Heart right ventricle (tissue), 16 donors: ENCODE measurements around the gene NOTUM. TPM values are rescaled to one million over a fixed set of nuclear protein-coding genes. Genes with fewer than 3 reads are reported as not detected.

Source experiments
- ATAC-seq, 8 donors: fragments of 200-7000 bp; cut with Tn5 transposase; one replicate each; pipeline ENCODE4 v1.9.1; 2020; ENCODE audit warnings: mild to moderate bottlenecking in 8 of 8, moderate library complexity in 8 of 8, moderate number of reproducible peaks in 1 of 8
- DNase-seq, 2 donors: peaks; one replicate each; pipeline ENCODE4 v3.0.0-alpha.2; 2020
- H3K27ac ChIP-seq, 10 donors: fragments of 200-600 bp; sonication (generic) in 2 of 10; one replicate each; pipeline versions ENCODE4 v1.5.0 to v1.8.0; 2020 to 2022; ENCODE audit warnings: mild to moderate bottlenecking in 3 of 10
- H3K27me3 ChIP-seq, 7 donors: fragments of 200-600 bp; one replicate each; pipeline ENCODE4 v1.8.0; 2021 to 2022; ENCODE audit warnings: mild to moderate bottlenecking in 2 of 7
- H3K36me3 ChIP-seq, 9 donors: fragments of 200-600 bp; sonication (generic) in 1 of 9; one replicate each; pipeline versions ENCODE4 v1.5.0 to v1.8.0; 2020 to 2022; ENCODE audit warnings: mild to moderate bottlenecking in 2 of 9
- H3K4me1 ChIP-seq, 9 donors: fragments of 200-600 bp; sonication (generic) in 1 of 9; one replicate each; pipeline versions ENCODE4 v1.5.0 to v1.8.0; 2020 to 2022; ENCODE audit warnings: mild to moderate bottlenecking in 4 of 9
- H3K4me3 ChIP-seq, 10 donors: fragments of 200-600 bp; sonication (generic) in 2 of 10; one replicate each; pipeline versions ENCODE4 v1.5.0 to v1.8.0; 2020 to 2022; ENCODE audit warnings: mild to moderate bottlenecking in 7 of 10, moderate library complexity in 2 of 10
- H3K9me3 ChIP-seq, 11 donors: fragments of 200-600 bp in 10 of 11; sonication (generic) in 2 of 11; one replicate each; pipeline versions ENCODE4 v1.5.0 to v1.8.0; 2013 to 2022; ENCODE audit warnings: mild to moderate bottlenecking in 2 of 11, control low read depth in 1 of 11, moderate library complexity in 1 of 11
- WGBS, 2 donors: extraction: QIAGEN DNeasy Blood & Tissue Kit; methylation state at CpG; one replicate each; pipeline ENCODE4 v1.1.7; 2013; ENCODE audit warnings: inconsistent platforms in 1 of 2; 5-methylcytosine and 5-hydroxymethylcytosine counted together
- intact Hi-C, 10 donors: fragments of 100-400 bp; cut with DNase I; formaldehyde crosslinking; loops; one replicate each; pipeline versions ENCODE4 v1.11.1 to v1.14.2; 2022
- polyA plus RNA-seq, 2 donors: library from polyadenylated mRNA; stranded (reverse); fragments of 200-250 nt; gene quantifications; one replicate each; pipeline ENCODE4 v1.2.3, GENCODE V29; 2013
- total RNA-seq, 10 donors: library from RNA; stranded (reverse); fragmentation: NEBNext Ultra II Directional in 3 of 10; extraction: Animal tissue kit (Norgen Biotek cat#: 25700) in 3 of 10; gene quantifications; one replicate each; pipeline versions ENCODE4 v1.2.1 to v1.2.4, GENCODE V29; 2021 to 2023
- TF ChIP-seq, protein P1 (sequence below), 9 donors: fragments of 200-600 bp; sonication (generic) in 2 of 9; IDR thresholded peaks; one replicate each; pipeline versions ENCODE4 v1.5.0 to v1.8.0; 2021 to 2022; ENCODE audit warnings: antibody characterized with exemption in 9 of 9, mild to moderate bottlenecking in 5 of 9, moderate library complexity in 1 of 9
- donor health status: Arrhythmogenic right ventricular cardiomyopathy.
- donor health status: ischemic (EF 13 %, LVEDD 7.1; RV severe dilation, severe dysfunction).
- donor health status: healthy with polysubstance abuse.
- donor health status: DM: no; HTN: yes; CAD: no.
- donor health status: DM: no; HTN: no; CAD: no.
- donor health status: ischemic (EF 25% LVEDD 6.9; RV normal size, moderate dysfunction).
- donor health status: ischemic (EF 25% LVEDD 5.7; RV mildly dilated, moderate dysfunction).
- donor health status: healthy.
- donor health status: DM: yes; HTN: yes; CAD: no.
- donor health status: Ischemic cardiomyopathy.
- donor health status: ischemic (EF 35%, LVEDD 5.7; RV mildly dilated, moderate dysfunction).
- donor health status: nonischemic (EF 11% LVEDD 7.7; RV severe dilation, severe dysfunction).
- donor health status: DM: yes; HTN: yes; CAD: no.
- donor health status: PGD.
- donor health status: ischemic (EF 29% LVEDD 5.4; RV normal size, mild dysfunction).
- donor health status: nonischemic (EF 23%, LVEDD 6.1; RV moderate dilation, normal function).

Gene NOTUM
- total and polyA plus RNA-seq, 12 donors: 0.22 to 1.5 (median 0.65) TPM; not detected in 5

DNA sequence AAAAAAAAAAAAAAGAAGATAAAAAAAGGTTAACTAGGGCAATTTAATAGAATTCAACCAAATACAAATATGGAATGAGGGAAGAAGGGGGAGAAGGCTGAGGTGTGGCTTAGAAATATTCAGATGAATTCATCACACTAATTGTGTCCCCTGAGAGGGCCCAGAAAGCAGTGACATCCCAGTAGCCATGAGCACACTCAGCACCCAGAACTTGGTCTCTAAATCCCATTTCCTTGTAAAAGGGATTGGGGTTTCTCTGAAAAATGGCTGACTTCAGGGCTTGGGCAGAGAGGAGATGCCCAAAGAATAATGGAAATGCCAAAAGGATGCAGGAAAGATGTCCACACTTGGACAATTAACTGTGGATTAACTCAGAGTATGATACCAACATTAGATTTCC, 12.4 kb upstream of the NOTUM start:
- intact Hi-C loops: no loop called here
- H3K4me3 ChIP-seq: no peak overlapping the region
- DNase-seq (no peak), ATAC-seq (no peak)
- TF ChIP-seq, protein P1, sequence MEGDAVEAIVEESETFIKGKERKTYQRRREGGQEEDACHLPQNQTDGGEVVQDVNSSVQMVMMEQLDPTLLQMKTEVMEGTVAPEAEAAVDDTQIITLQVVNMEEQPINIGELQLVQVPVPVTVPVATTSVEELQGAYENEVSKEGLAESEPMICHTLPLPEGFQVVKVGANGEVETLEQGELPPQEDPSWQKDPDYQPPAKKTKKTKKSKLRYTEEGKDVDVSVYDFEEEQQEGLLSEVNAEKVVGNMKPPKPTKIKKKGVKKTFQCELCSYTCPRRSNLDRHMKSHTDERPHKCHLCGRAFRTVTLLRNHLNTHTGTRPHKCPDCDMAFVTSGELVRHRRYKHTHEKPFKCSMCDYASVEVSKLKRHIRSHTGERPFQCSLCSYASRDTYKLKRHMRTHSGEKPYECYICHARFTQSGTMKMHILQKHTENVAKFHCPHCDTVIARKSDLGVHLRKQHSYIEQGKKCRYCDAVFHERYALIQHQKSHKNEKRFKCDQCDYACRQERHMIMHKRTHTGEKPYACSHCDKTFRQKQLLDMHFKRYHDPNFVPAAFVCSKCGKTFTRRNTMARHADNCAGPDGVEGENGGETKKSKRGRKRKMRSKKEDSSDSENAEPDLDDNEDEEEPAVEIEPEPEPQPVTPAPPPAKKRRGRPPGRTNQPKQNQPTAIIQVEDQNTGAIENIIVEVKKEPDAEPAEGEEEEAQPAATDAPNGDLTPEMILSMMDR (IDR thresholded peaks at IDR 0.05): no peak
- no peak overlapping the region for H3K27ac ChIP-seq
- H3K36me3 ChIP-seq: no peaks in the 10 kb centered on the region
- peaks cover 0 to 33% (median 6%) of the 10 kb centered on the region in 7 donors for H3K27me3 ChIP-seq
- peaks cover 0 to 10% (median 0%) of the 10 kb centered on the region in 11 donors for H3K9me3 ChIP-seq
- H3K4me1 ChIP-seq: peaks cover under 1 to 19% (median 14%) of the 10 kb centered on the region in 9 donors

DNA sequence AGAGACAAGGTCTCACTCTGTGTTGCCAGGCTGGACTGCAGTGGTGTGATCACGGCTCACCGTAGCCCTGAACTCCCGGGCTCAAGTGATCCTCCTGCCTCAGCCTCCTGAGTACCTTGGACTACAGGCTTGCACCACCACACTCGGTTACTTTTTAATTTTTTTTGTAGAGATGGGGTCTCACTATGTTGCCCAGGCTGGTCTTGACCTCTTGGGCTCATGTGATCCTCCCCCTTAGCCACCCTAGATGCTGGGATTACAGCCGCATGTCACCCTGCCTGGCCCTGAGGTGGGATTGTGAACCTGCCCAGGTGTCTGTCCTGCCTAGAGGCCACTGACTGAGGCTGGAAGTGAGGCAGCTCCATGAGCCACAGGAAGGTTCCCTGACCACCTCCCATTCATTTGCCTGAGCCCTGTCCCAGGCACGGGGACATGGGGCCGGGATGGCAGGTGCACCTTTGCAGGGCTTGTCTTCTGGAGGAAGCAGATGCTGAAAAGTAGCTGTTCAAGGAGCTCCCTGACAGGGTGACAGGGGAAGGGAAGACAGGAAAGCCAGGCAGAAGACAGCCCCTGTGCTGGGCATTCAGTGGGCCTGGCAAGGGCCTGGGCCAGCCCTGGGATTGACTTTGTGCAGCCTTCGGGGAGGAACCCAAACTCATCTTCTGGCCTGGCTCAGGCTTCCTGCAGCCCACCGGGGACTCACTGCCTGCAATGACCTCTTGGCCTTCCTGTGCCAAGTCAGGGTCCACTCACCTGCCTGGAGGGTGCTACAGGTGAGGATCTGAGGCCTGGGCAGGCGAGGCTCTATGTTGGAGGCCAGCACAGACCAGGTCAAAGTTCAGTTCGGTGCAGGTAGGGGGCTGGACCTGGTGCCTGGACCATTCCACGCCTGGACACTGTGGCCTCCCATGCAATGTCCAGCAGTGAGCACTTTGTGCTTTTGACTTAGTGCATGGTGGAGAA, 8.1 kb upstream of the NOTUM start:
- peaks cover 3 to 28% (median 19%) of the 10 kb centered on the region in 9 donors for H3K4me1 ChIP-seq
- intact Hi-C loops: loop anchor here in 3 of 10 donors (5.0 to 10.0 kb wide), 2 partner anchors 38 to 186 kb away; no protein-coding TSS in a partner anchor
- TF ChIP-seq, protein P1 (IDR thresholded peaks at IDR 0.05): no peak
- no peak overlapping the region for H3K27ac ChIP-seq
- 89% methylated on average over 12 of the region's 12 CpGs for WGBS, 2 donors
- H3K4me3 ChIP-seq: no peak overlapping the region
- no peak for ATAC-seq
- peaks cover 0 to 69% (median 25%) of the 10 kb centered on the region in 7 donors for H3K27me3 ChIP-seq
- peaks cover 0 to 10% (median 0%) of the 10 kb centered on the region in 11 donors for H3K9me3 ChIP-seq
- no peak for DNase-seq
- no peaks in the 10 kb centered on the region for H3K36me3 ChIP-seq

DNA sequence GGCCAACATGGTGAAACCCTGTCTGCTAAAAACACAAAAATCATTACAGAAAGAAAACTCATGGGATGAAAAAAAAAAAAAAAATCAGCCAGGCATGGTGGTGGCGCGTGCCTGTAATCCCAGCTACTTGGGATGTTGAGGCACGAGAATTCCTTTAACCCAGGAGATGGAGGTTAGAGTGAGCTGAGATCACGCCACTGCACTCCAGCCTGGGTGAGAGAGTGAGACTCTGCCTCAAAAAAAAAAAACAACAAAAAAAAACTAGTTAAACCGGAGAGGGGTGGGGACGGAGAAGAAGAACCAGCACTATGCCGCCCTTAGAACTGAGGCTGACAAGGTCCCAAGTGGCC, 7.4 kb upstream of the NOTUM start:
- WGBS, 2 donors: 79 to 82% methylated on average over 7 of the region's 7 CpGs
- H3K27ac ChIP-seq: no peak overlapping the region
- ATAC-seq: no peak
- DNase-seq: no peak
- peak overlapping the region in 7 of 10 donors; percentile 3 to 29 (median 21) for H3K4me3 ChIP-seq
- peaks cover 3 to 28% (median 19%) of the 10 kb centered on the region in 9 donors for H3K4me1 ChIP-seq
- H3K36me3 ChIP-seq: no peaks in the 10 kb centered on the region
- H3K27me3 ChIP-seq: peaks cover 0 to 77% (median 32%) of the 10 kb centered on the region in 7 donors
- peaks cover 0 to 4% (median 0%) of the 10 kb centered on the region in 11 donors for H3K9me3 ChIP-seq
- intact Hi-C loops: loop anchor here in 3 of 10 donors (5.0 to 10.0 kb wide), 2 partner anchors 39 to 186 kb away; no protein-coding TSS in a partner anchor
- TF ChIP-seq, protein P1 (IDR thresholded peaks at IDR 0.05): no peak

DNA sequence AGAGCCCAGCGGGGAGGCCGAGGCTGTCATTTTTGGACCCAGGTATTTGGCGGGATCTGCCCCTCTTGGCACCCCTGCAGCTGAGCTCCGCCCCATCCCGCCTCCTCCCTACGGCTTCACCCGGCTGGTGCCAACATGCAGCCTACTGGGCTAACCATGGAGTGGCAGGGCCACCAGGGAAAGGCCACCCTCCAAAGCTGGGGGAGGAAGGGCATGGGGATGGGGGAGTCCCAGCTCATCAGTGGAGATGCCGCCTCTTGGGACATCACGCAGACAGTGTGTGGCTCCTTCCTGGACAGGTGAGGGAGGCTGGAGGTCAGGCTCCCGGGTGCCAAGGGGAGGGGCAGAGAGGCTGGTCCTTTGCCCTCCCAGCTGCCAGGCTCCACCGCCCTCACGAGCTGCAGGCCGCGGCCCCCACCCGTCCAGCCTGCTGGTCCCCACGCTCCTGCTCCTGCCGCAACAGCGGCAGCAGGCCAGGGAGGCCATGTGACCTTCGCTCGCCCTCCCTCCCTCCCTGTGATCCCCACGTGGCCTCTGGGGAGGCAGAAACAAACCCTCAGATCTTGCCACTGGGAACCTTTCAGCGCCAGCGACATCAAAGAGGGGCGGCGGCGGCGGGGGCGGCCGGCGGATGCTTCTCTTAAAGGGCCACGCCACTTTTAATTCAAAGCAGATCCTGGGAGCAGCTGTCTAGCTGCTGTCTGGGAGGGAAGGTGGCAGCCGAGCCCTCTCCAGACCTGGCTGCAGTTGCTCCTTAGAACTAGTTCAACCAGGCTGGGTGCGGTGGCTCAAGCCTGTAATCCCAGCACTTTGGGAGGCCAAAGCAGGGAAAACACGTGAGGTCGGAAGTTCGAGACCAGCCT, 6.8 kb upstream of the NOTUM start:
- no peaks in the 10 kb centered on the region for H3K9me3 ChIP-seq
- intact Hi-C loops: loop anchor here in 4 of 10 donors (2.0 to 10.0 kb wide), 3 partner anchors 40 to 187 kb away; no protein-coding TSS in a partner anchor
- peak overlapping the region in 8 of 10 donors; percentile 3 to 29 (median 20) for H3K4me3 ChIP-seq
- peak; percentile 84 to 95 (median 89) for ATAC-seq
- DNase-seq: peak; percentile 79
- TF ChIP-seq, protein P1 (IDR thresholded peaks at IDR 0.05): no peak
- H3K27ac ChIP-seq: peak overlapping the region in 2 of 10 donors; percentile 36 to 46
- peaks cover 3 to 28% (median 19%) of the 10 kb centered on the region in 9 donors for H3K4me1 ChIP-seq
- 12 to 15% methylated on average over 36 of the region's 36 CpGs for WGBS, 2 donors
- no peaks in the 10 kb centered on the region for H3K36me3 ChIP-seq
- H3K27me3 ChIP-seq: peaks cover 0 to 83% (median 38%) of the 10 kb centered on the region in 7 donors
